Lower lobe of right lung (tissue), 2 donors: ENCODE measurements around the gene QSOX1. TPM values are rescaled to one million over a fixed set of nuclear protein-coding genes. Genes with fewer than 3 reads are reported as not detected.

Experiments
- ATAC-seq, 2 donors: fragments of 200-7000 bp; cut with Tn5 transposase; one replicate each; pipeline ENCODE4 v1.9.1; 2020 to 2022; ENCODE audit warnings: mild to moderate bottlenecking in 2 of 2, moderate library complexity in 2 of 2
- DNase-seq: peaks from one replicate; pipeline ENCODE4 v3.0.0-alpha.2; 2020
- H3K27ac ChIP-seq: fragments of 200-600 bp; one replicate; pipeline ENCODE4 v1.8.0; 2022
- H3K27me3 ChIP-seq: fragments of 200-600 bp; one replicate; pipeline ENCODE4 v1.8.0; 2022; ENCODE audit warnings: low read depth
- H3K36me3 ChIP-seq: fragments of 200-600 bp; one replicate; pipeline ENCODE4 v1.8.0; 2022; ENCODE audit warnings: mild to moderate bottlenecking
- H3K4me1 ChIP-seq: fragments of 200-600 bp; one replicate; pipeline ENCODE4 v1.8.0; 2022
- H3K4me3 ChIP-seq: fragments of 200-600 bp; one replicate; pipeline ENCODE4 v1.8.0; 2022; ENCODE audit warnings: mild to moderate bottlenecking
- H3K9me3 ChIP-seq: fragments of 200-600 bp; one replicate; pipeline ENCODE4 v1.8.0; 2022
- intact Hi-C: fragments of 100-400 bp; cut with DNase I; formaldehyde crosslinking; loops from one replicate; pipeline ENCODE4 v1.11.0; 2022
- long read RNA-seq: library from polyadenylated mRNA; unstranded; transcript quantifications from one replicate; pipeline ENCODE4 v2.0.0, GENCODE V29; 2021
- total RNA-seq: library from RNA; stranded (reverse); fragmentation: NEBNext Ultra II Directional; extraction: Animal tissue kit (Norgen Biotek cat#: 25700); gene quantifications from one replicate; pipeline ENCODE4 v1.2.1, GENCODE V29; 2021
- TF ChIP-seq, protein P1 (sequence below): fragments of 200-600 bp; IDR thresholded peaks from one replicate; pipeline ENCODE4 v1.8.0; 2022; ENCODE audit warnings: antibody characterized with exemption, mild to moderate bottlenecking
- donor health status: DM: no; HTN: yes; CAD: no; lungs with severe emphysema.

QSOX1 gene, protein sequence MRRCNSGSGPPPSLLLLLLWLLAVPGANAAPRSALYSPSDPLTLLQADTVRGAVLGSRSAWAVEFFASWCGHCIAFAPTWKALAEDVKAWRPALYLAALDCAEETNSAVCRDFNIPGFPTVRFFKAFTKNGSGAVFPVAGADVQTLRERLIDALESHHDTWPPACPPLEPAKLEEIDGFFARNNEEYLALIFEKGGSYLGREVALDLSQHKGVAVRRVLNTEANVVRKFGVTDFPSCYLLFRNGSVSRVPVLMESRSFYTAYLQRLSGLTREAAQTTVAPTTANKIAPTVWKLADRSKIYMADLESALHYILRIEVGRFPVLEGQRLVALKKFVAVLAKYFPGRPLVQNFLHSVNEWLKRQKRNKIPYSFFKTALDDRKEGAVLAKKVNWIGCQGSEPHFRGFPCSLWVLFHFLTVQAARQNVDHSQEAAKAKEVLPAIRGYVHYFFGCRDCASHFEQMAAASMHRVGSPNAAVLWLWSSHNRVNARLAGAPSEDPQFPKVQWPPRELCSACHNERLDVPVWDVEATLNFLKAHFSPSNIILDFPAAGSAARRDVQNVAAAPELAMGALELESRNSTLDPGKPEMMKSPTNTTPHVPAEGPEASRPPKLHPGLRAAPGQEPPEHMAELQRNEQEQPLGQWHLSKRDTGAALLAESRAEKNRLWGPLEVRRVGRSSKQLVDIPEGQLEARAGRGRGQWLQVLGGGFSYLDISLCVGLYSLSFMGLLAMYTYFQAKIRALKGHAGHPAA
- 241 TPM for total RNA-seq
- long read RNA-seq, full-length matches to known transcripts = 121 of 361 reads
- long read RNA-seq, partial matches to known transcripts = 188 of 361 reads
- long read RNA-seq, other reads (novel, unspliced or antisense) = 52 of 361 reads

DNA sequence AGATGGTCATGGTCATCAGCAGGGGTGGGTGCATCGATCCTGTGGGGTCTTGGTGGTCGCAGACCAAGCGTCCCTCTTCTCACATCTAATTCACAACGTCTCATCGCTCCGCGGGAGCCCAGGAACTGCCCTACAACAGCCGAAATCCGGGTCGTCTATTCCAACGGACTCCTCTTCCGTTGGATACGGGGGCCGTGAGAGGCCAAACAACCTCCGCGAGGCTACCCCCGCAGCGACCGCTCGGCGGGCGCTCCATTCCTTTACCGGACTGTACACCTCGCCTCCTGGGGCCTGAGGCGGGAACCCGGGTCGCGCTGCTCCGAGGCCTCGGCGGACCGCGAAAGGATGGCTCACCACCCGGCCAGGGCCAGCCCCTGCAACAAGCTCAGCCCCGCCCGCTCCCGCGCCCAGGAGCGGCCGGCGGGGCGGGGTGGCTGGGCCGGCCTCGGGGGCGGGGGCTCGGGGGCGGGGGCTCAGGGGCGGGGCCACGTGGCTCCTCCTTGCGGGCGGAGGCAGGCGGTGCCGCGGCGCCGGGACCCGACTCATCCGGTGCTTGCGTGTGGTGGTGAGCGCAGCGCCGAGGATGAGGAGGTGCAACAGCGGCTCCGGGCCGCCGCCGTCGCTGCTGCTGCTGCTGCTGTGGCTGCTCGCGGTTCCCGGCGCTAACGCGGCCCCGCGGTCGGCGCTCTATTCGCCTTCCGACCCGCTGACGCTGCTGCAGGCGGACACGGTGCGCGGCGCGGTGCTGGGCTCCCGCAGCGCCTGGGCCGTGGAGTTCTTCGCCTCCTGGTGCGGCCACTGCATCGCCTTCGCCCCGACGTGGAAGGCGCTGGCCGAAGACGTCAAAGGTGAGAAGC, at the start of gene QSOX1:
Gene QSOX1, plus strand, starts transcription at position 545 of the 857 bp plus-strand sequence. Its CDS starts 39 bp downstream, at position 584.
- H3K27me3 ChIP-seq = no peaks in the 10 kb centered on the region
- TF ChIP-seq, protein P1, sequence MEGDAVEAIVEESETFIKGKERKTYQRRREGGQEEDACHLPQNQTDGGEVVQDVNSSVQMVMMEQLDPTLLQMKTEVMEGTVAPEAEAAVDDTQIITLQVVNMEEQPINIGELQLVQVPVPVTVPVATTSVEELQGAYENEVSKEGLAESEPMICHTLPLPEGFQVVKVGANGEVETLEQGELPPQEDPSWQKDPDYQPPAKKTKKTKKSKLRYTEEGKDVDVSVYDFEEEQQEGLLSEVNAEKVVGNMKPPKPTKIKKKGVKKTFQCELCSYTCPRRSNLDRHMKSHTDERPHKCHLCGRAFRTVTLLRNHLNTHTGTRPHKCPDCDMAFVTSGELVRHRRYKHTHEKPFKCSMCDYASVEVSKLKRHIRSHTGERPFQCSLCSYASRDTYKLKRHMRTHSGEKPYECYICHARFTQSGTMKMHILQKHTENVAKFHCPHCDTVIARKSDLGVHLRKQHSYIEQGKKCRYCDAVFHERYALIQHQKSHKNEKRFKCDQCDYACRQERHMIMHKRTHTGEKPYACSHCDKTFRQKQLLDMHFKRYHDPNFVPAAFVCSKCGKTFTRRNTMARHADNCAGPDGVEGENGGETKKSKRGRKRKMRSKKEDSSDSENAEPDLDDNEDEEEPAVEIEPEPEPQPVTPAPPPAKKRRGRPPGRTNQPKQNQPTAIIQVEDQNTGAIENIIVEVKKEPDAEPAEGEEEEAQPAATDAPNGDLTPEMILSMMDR = peak; percentile 18
- peak within 1 kb of the TSS; percentile 94 for H3K27ac ChIP-seq
- peaks cover 54% of the 10 kb centered on the region for H3K4me1 ChIP-seq
- ATAC-seq (peak; percentile 91 to 96), DNase-seq (peak; percentile 94)
- intact Hi-C loops = no loop called here
- H3K9me3 ChIP-seq = no peaks in the 10 kb centered on the region
- peak within 1 kb of the TSS; percentile 96 for H3K4me3 ChIP-seq
- H3K36me3 ChIP-seq = no peaks in the 10 kb centered on the region

DNA sequence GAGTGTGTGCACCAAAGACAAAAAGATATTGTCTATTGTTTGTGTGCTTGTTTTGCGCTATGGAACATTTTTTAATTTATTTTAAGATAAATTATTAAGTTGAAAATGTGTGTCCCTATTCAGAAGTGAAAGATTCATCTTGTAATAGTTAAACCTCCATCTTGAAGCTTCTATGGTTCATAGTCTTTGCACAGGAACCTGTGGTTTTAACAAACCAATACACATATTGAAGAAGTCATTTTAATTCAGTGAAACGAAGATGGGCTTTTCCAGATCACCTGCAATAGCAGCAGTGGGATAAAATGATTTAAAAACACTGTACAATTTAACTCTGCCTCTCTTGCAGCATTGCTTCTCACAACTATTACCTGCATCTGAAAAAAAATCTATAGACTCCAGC, 42.6 kb upstream of the QSOX1 start:
- peaks cover 14% of the 10 kb centered on the region for H3K4me1 ChIP-seq
- H3K9me3 ChIP-seq = no peaks in the 10 kb centered on the region
- TF ChIP-seq, protein P1 = no peak
- peaks cover 44% of the 10 kb centered on the region for H3K36me3 ChIP-seq
- H3K27ac ChIP-seq = no peak overlapping the region
- no peaks in the 10 kb centered on the region for H3K27me3 ChIP-seq
- ATAC-seq = no peak
- no peak overlapping the region for H3K4me3 ChIP-seq
- intact Hi-C loops = no loop called here
- no peak for DNase-seq

DNA sequence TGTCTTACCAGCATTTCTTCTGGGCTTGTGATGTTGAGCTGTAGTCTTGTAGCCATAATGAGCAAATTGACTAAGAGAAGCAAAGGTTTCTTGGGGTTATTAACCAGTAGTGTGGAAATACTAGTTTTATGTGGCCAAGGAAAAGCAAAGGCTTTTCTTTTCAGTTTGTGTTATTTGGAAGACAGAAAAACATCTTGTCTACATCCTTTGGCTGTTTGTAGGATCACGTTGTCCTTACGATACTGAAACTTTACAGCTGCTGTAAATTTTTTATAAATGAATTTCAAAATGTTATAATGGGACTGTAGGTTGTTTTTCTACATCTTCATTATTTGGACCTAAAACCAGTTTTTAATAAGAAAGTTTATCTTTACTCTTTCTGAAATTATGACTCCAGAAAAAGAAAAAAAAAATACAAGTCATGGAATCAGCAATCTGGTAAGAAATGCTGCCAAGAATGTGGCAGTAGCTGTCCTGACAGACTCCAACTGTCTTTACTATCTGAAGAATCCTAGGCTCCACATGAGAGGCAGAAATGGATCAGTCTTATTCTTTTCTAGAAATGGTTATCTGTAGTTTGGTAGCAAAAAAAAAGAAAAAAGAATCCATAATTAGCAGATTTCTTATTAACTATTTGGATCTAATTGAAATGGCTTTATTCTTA, 41.6 kb upstream of the QSOX1 start:
- DNase-seq = no peak
- TF ChIP-seq, protein P1 = no peak
- ATAC-seq = peak in 1 of 2 donors; percentile 32
- intact Hi-C loops = no loop called here
- Histone ChIP-seq H3K4me1 (peaks cover 20% of the 10 kb centered on the region), H3K36me3 (peaks cover 39% of the 10 kb centered on the region), H3K27ac (no peak overlapping the region), H3K9me3 (no peaks in the 10 kb centered on the region), H3K27me3 (no peaks in the 10 kb centered on the region), H3K4me3 (no peak overlapping the region)

DNA sequence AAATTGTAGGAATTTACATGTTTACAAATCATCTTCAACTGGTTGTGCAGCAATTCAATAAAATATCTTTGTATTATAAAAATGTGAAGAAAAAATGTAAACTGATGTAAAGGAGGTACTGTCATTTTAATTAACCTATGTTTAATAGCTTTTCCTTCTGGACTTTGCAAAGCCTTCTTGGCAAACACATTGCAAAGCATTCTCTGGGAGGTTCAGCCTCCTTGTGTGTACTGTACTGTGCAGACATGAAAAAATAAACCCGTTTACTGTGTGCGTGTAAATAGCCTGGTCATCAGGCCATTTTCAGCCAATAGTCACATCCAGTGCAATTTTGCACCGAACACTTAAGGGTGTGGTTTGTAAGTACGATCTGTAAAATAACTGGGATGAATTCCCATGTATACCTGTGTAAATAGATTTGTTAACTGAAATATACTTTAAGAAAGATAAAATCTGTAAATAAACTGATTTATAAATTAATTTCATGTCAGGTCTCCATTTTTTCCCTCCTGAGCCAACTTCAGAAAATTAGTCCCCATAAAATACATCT, 40.2 kb upstream of the QSOX1 start:
- intact Hi-C loops = no loop called here
- Histone ChIP-seq H3K36me3 (peaks cover 34% of the 10 kb centered on the region), H3K27me3 (no peaks in the 10 kb centered on the region)

More for the DNA sequence above, 40.2 kb upstream of the QSOX1 start:
- no peak overlapping the region for H3K4me3 ChIP-seq
- no peak for DNase-seq
- TF ChIP-seq, protein P1 = no peak
- H3K4me1 ChIP-seq = peaks cover 20% of the 10 kb centered on the region
- peak overlapping the region; percentile 2 for H3K27ac ChIP-seq
- no peaks in the 10 kb centered on the region for H3K9me3 ChIP-seq
- no peak for ATAC-seq
